ENCODE data around the gene KCNJ10. TPM values are rescaled to one million over a fixed set of nuclear protein-coding genes. Genes with fewer than 3 reads are reported as not detected.

KCNJ10 gene
- total RNA-seq, 1 experiment from 2014 or later: 0.68 TPM

GRCh38 chr1:159999204-159999603 lies 70.8 kb downstream of the KCNJ10 start:
- no peak overlapping the region for H3K4me3 Mint-ChIP-seq (ENCODE audit: unreplicated experiment)
- H3K36me3 ChIP-seq (ENCODE audit: control insufficient read depth, insufficient read depth, low read length): no peaks in the 10 kb centered on the region
- intact Hi-C loops (cut with micrococcal nuclease; ENCODE audit: unreplicated experiment): no loop called here
- H3K4me3 ChIP-seq (ENCODE audit: low read depth, low read length): no peak overlapping the region
- ChIA-PET POLR2A (no interaction called here), CTCF (no interaction called here)
- H3K27me3 ChIP-seq (replicated peaks; ENCODE audit: control insufficient read depth, insufficient read depth, low read length): no peaks in the 10 kb centered on the region
- H3K27ac Mint-ChIP-seq (ENCODE audit: unreplicated experiment): no peak overlapping the region
- DNase-seq: no peak
- H3K4me1 ChIP-seq: no peaks in the 10 kb centered on the region
- no peaks in the 10 kb centered on the region for H3K9me3 Mint-ChIP-seq (ENCODE audit: unreplicated experiment)
- no peaks in the 10 kb centered on the region for H3K27me3 Mint-ChIP-seq (ENCODE audit: insufficient read depth, unreplicated experiment)
- BruUV-seq (replicated peaks): no TSS peak
- H3K4me1 Mint-ChIP-seq (ENCODE audit: low read depth, unreplicated experiment): peaks cover 4% of the 10 kb centered on the region
- H3K36me3 Mint-ChIP-seq (ENCODE audit: insufficient read depth, unreplicated experiment): no peaks in the 10 kb centered on the region
- no peaks in the 10 kb centered on the region for H3K9me3 ChIP-seq
- TF ChIP-seq, protein P1, sequence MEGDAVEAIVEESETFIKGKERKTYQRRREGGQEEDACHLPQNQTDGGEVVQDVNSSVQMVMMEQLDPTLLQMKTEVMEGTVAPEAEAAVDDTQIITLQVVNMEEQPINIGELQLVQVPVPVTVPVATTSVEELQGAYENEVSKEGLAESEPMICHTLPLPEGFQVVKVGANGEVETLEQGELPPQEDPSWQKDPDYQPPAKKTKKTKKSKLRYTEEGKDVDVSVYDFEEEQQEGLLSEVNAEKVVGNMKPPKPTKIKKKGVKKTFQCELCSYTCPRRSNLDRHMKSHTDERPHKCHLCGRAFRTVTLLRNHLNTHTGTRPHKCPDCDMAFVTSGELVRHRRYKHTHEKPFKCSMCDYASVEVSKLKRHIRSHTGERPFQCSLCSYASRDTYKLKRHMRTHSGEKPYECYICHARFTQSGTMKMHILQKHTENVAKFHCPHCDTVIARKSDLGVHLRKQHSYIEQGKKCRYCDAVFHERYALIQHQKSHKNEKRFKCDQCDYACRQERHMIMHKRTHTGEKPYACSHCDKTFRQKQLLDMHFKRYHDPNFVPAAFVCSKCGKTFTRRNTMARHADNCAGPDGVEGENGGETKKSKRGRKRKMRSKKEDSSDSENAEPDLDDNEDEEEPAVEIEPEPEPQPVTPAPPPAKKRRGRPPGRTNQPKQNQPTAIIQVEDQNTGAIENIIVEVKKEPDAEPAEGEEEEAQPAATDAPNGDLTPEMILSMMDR (IDR thresholded peaks at IDR 0.05; ENCODE audit: insufficient read depth in 1 of 2, low read depth in 1 of 2, low read length in 1 of 2, severe bottlenecking in 1 of 2, unreplicated experiment in 1 of 2): no peak

GRCh38 chr1:159996653-159997052 lies 73.3 kb downstream of the KCNJ10 start:
- no peaks in the 10 kb centered on the region for H3K27me3 Mint-ChIP-seq (ENCODE audit: insufficient read depth, unreplicated experiment)
- BruUV-seq (replicated peaks): no TSS peak

DNA sequence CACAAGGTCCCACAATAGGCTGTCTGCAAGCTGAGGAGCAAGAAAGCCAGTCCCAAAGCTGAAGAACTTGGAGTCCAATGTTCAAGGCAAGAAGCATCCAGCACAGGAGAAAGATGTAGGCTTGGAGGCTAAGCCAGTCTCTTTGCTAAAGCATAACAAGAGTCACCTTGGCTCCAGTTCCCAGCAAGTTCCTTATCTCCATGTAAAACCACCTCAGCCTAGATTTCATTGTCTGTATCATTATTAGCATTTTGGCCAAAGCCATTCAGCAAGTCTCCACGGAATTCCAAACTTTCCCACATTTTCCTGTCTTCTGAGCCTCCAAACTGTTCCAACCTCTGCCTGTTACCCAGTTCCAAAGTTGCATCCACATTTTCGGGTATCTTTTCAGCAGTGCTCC lies 75.1 kb downstream of the KCNJ10 start:
- TF ChIP-seq, protein P1 (IDR thresholded peaks at IDR 0.05; ENCODE audit: insufficient read depth in 1 of 2, low read depth in 1 of 2, low read length in 1 of 2, severe bottlenecking in 1 of 2, unreplicated experiment in 1 of 2): no peak
- CTCF ChIA-PET: no interaction called here

More at GRCh38 chr1:159996653-159997052, 73.3 kb downstream of the KCNJ10 start:
- ChIA-PET CTCF (no interaction called here), POLR2A (no interaction called here)
- H3K4me1 Mint-ChIP-seq (ENCODE audit: low read depth, unreplicated experiment): peaks cover 8% of the 10 kb centered on the region
- Histone ChIP-seq H3K4me1 (peaks cover 8% of the 10 kb centered on the region), H3K36me3 (ENCODE audit: control insufficient read depth, insufficient read depth, low read length) (no peaks in the 10 kb centered on the region), H3K9me3 (no peaks in the 10 kb centered on the region), H3K4me3 (ENCODE audit: low read depth, low read length) (no peak overlapping the region), H3K27me3 (replicated peaks; ENCODE audit: control insufficient read depth, insufficient read depth, low read length) (no peaks in the 10 kb centered on the region)
- H3K27ac Mint-ChIP-seq (ENCODE audit: unreplicated experiment): no peak overlapping the region
- intact Hi-C loops (cut with micrococcal nuclease; ENCODE audit: unreplicated experiment): no loop called here
- H3K36me3 Mint-ChIP-seq (ENCODE audit: insufficient read depth, unreplicated experiment): no peaks in the 10 kb centered on the region
- TF ChIP-seq, protein P1 (IDR thresholded peaks at IDR 0.05; ENCODE audit: insufficient read depth in 1 of 2, low read depth in 1 of 2, low read length in 1 of 2, severe bottlenecking in 1 of 2, unreplicated experiment in 1 of 2): no peak
- no peak for DNase-seq
- no peaks in the 10 kb centered on the region for H3K9me3 Mint-ChIP-seq (ENCODE audit: unreplicated experiment)
- H3K4me3 Mint-ChIP-seq (ENCODE audit: unreplicated experiment): no peak overlapping the region

More for the DNA sequence above, 75.1 kb downstream of the KCNJ10 start:
- no peak for DNase-seq
- no peak overlapping the region for H3K4me3 ChIP-seq (ENCODE audit: low read depth, low read length)
- no peaks in the 10 kb centered on the region for H3K9me3 ChIP-seq
- H3K27ac Mint-ChIP-seq (ENCODE audit: unreplicated experiment): no peak overlapping the region
- H3K36me3 Mint-ChIP-seq (ENCODE audit: insufficient read depth, unreplicated experiment): no peaks in the 10 kb centered on the region
- H3K27me3 ChIP-seq (replicated peaks; ENCODE audit: control insufficient read depth, insufficient read depth, low read length): no peaks in the 10 kb centered on the region
- intact Hi-C loops (cut with micrococcal nuclease; ENCODE audit: unreplicated experiment): no loop called here
- peaks cover 14% of the 10 kb centered on the region for H3K4me1 ChIP-seq
- H3K36me3 ChIP-seq (ENCODE audit: control insufficient read depth, insufficient read depth, low read length): no peaks in the 10 kb centered on the region
- POLR2A ChIA-PET: no interaction called here
- H3K27me3 Mint-ChIP-seq (ENCODE audit: insufficient read depth, unreplicated experiment): no peaks in the 10 kb centered on the region
- no peak overlapping the region for H3K4me3 Mint-ChIP-seq (ENCODE audit: unreplicated experiment)
- no TSS peak for BruUV-seq (replicated peaks)
- peaks cover 8% of the 10 kb centered on the region for H3K4me1 Mint-ChIP-seq (ENCODE audit: low read depth, unreplicated experiment)
- no peaks in the 10 kb centered on the region for H3K9me3 Mint-ChIP-seq (ENCODE audit: unreplicated experiment)
